GM19240 (cell line): ENCODE measurements around the gene KANSL1.

ENCODE experiments used
- DNase-seq: peaks from one replicate; pipeline ENCODE4 v3.0.0; 2011; ENCODE audit warnings: low spot score; ENCODE audit not compliant: insufficient read length

Gene KANSL1

GRCh38 chr17:46082257-46082656 is 111.0 kb downstream of the KANSL1 start:
- DNase-seq = no peak

- no peak for DNase-seq
Observed at GRCh38 chr17:46081018-46081320, 112.3 kb downstream of the KANSL1 start.

- DNase-seq = no peak
Observed at GRCh38 chr17:46080118-46081017, 112.9 kb downstream of the KANSL1 start.

- no peak for DNase-seq
Observed at GRCh38 chr17:46078675-46079074, 114.6 kb downstream of the KANSL1 start.

- DNase-seq = no peak
Observed at GRCh38 chr17:46074540-46074939, 118.7 kb downstream of the KANSL1 start.

- no peak for DNase-seq
Observed at GRCh38 chr17:46072998-46073397, 120.2 kb downstream of the KANSL1 start.

- no peak for DNase-seq
Observed at GRCh38 chr17:46071796-46072195, 121.4 kb downstream of the KANSL1 start.

- DNase-seq = no peak
Observed at GRCh38 chr17:46064460-46064859, 128.8 kb downstream of the KANSL1 start.

GRCh38 chr17:46063241-46063640 is 130.0 kb downstream of the KANSL1 start:
- no peak for DNase-seq

GRCh38 chr17:46061435-46061834 is 131.8 kb downstream of the KANSL1 start:
- DNase-seq = no peak

- DNase-seq = no peak
Observed at GRCh38 chr17:46060461-46060860, 132.8 kb downstream of the KANSL1 start.

GRCh38 chr17:46059486-46059885 is 133.7 kb downstream of the KANSL1 start:
- DNase-seq = no peak

- DNase-seq = no peak
Observed at GRCh38 chr17:46057366-46057765, 135.9 kb downstream of the KANSL1 start.

GRCh38 chr17:46056800-46057304 is 136.4 kb downstream of the KANSL1 start:
- no peak for DNase-seq

- DNase-seq = no peak
Observed at GRCh38 chr17:46053911-46054534, 139.2 kb downstream of the KANSL1 start.

- DNase-seq = no peak
Observed at GRCh38 chr17:46049656-46050055, 143.6 kb downstream of the KANSL1 start.

- no peak for DNase-seq
Observed at GRCh38 chr17:46047856-46048255, 145.4 kb downstream of the KANSL1 start.

- DNase-seq = no peak
Observed at GRCh38 chr17:46047398-46047797, 145.8 kb downstream of the KANSL1 start.

- no peak for DNase-seq
Observed at GRCh38 chr17:46046957-46047356, 146.3 kb downstream of the KANSL1 start.

GRCh38 chr17:46045639-46046038 is 147.6 kb downstream of the KANSL1 start:
- no peak for DNase-seq

GRCh38 chr17:46044989-46045388 is 148.2 kb downstream of the KANSL1 start:
- DNase-seq = no peak

- DNase-seq = peak; percentile 25
Observed at GRCh38 chr17:46044286-46044928, 148.8 kb downstream of the KANSL1 start.
